Measurements from ENCODE around the gene ZNF407.

- TF ChIP-seq MAX (IDR thresholded peaks at IDR 0.05) (no peak), TAF1 (IDR thresholded peaks at IDR 0.05; ENCODE audit: low read depth) (no peak), YY1 (IDR thresholded peaks at IDR 0.05; ENCODE audit: low read depth) (no peak), CEBPB (IDR thresholded peaks at IDR 0.05) (no peak), REST (IDR thresholded peaks at IDR 0.05; ENCODE audit: low read depth) (no peak)
Observed at GRCh38 chr18:74916773-74917393, 319.2 kb downstream of the ZNF407 start.

All from Ishikawa (cell line).